Hippocampal formation (tissue), 2 donors: ENCODE measurements around the gene CHRNA3.

Experiments used
- DNase-seq, 2 donors: peaks; one replicate each; lab custom pipeline; 2025; lab: John Stamatoyannopoulos, UW

The CHRNA3 gene

GRCh38 chr15:78620527-78621421 lies at the start of gene CHRNA3:
Gene CHRNA3, minus strand, starts transcription at chr15:78620996. Its CDS starts 202 bp downstream, at chr15:78620794.
- DNase-seq, result no peak

GRCh38 chr15:78668987-78669386 lies 48.2 kb upstream of the CHRNA3 start:
- no peak for DNase-seq

- DNase-seq, result no peak
These were observed 46.9 kb upstream of the CHRNA3 start for GRCh38 chr15:78667578-78668236.

GRCh38 chr15:78666010-78666409 lies 45.2 kb upstream of the CHRNA3 start:
- DNase-seq, result no peak

- DNase-seq, result no peak
These were observed 42.9 kb upstream of the CHRNA3 start for GRCh38 chr15:78663703-78664102.

- DNase-seq, result no peak
These were observed 41.2 kb upstream of the CHRNA3 start for GRCh38 chr15:78662028-78662427.

GRCh38 chr15:78661001-78661400 lies 40.2 kb upstream of the CHRNA3 start:
- DNase-seq, result no peak

GRCh38 chr15:78660584-78660983 lies 39.8 kb upstream of the CHRNA3 start:
- DNase-seq, result no peak

GRCh38 chr15:78658823-78659222 lies 38.0 kb upstream of the CHRNA3 start:
- DNase-seq, result no peak

GRCh38 chr15:78654272-78654671 lies 33.5 kb upstream of the CHRNA3 start:
- DNase-seq, result no peak

GRCh38 chr15:78651930-78652615 lies 31.3 kb upstream of the CHRNA3 start:
- no peak for DNase-seq

- DNase-seq, result no peak
These were observed 30.2 kb upstream of the CHRNA3 start for GRCh38 chr15:78651007-78651406.

- no peak for DNase-seq
These were observed 29.2 kb upstream of the CHRNA3 start for GRCh38 chr15:78650022-78650421.

GRCh38 chr15:78645009-78645408 lies 24.2 kb upstream of the CHRNA3 start:
- no peak for DNase-seq

GRCh38 chr15:78642331-78642730 lies 21.5 kb upstream of the CHRNA3 start:
- DNase-seq, result no peak

GRCh38 chr15:78641749-78642275 lies 21.0 kb upstream of the CHRNA3 start:
- DNase-seq, result no peak

GRCh38 chr15:78641102-78641748 lies 20.4 kb upstream of the CHRNA3 start, which contains the start of gene CHRNB4:
Gene CHRNB4, minus strand, starts transcription at chr15:78641210. Its CDS starts 77 bp downstream, at chr15:78641133.
- no peak for DNase-seq

GRCh38 chr15:78640527-78641101 lies 19.8 kb upstream of the CHRNA3 start:
- DNase-seq, result no peak

GRCh38 chr15:78638658-78639314 lies 18.0 kb upstream of the CHRNA3 start:
- DNase-seq, result peak in 1 of 2 donors; percentile 1

- no peak for DNase-seq
These were observed 17.1 kb upstream of the CHRNA3 start for GRCh38 chr15:78637776-78638435.
